Bronchial epithelial cell (primary cell): ENCODE data around the gene APBB2. TPM values are rescaled to one million over a fixed set of nuclear protein-coding genes. Genes with fewer than 3 reads are reported as not detected.

Experiments used
- DNase-seq: peaks from one replicate; pipeline ENCODE4 v3.0.0-alpha.2; 2010; ENCODE audit warnings: low read depth
- FAIRE-seq: peaks from 2 replicates; lab custom pipeline; 2011; peaks lifted over from hg19 to GRCh38; lab: Jason Lieb, UNC
- H3K27me3 ChIP-seq: 2 replicates; pipeline ENCODE4 v1.5.1; 2011; ENCODE audit warnings: low read length; ENCODE audit not compliant: control insufficient read depth, insufficient read depth
- H3K36me3 ChIP-seq: 2 replicates; pipeline ENCODE4 v1.5.1; 2011; ENCODE audit warnings: low read length; ENCODE audit not compliant: control insufficient read depth, insufficient read depth
- H3K4me3 ChIP-seq: 2 replicates; pipeline ENCODE4 v1.5.1; 2011; ENCODE audit warnings: mild to moderate bottlenecking, low read depth, low read length, control low read depth
- CTCF ChIP-seq: IDR thresholded peaks from 2 replicates; pipeline ENCODE4 v1.5.1; 2011; ENCODE audit warnings: mild to moderate bottlenecking, moderate library complexity, low read length, control low read depth, inconsistent platforms; ENCODE audit not compliant: insufficient read depth, severe bottlenecking
- total RNA-seq: library from RNA; depleted of rRNA; stranded (reverse); fragments of >200 nt; gene quantifications from 2 replicates; pipeline ENCODE4 v1.2.1, GENCODE V29; 2014

Gene APBB2
- total RNA-seq, 1 donor from 2014 or later: 39.2 TPM

- FAIRE-seq: no peak
- no peak for TF ChIP-seq CTCF
- H3K36me3 ChIP-seq: no peaks in the 10 kb centered on the region
Observed at GRCh38 chr4:41029098-41029497, 185.2 kb downstream of the APBB2 start.

GRCh38 chr4:41028392-41029076 lies 185.8 kb downstream of the APBB2 start:
- H3K36me3 ChIP-seq: no peaks in the 10 kb centered on the region
- no peak for TF ChIP-seq CTCF
- FAIRE-seq: no peak
- no peak for DNase-seq
- H3K27me3 ChIP-seq: no peaks in the 10 kb centered on the region
- H3K4me3 ChIP-seq: no peak overlapping the region

More at GRCh38 chr4:41029098-41029497, 185.2 kb downstream of the APBB2 start:
- Histone ChIP-seq H3K27me3 (no peaks in the 10 kb centered on the region), H3K4me3 (no peak overlapping the region)
- DNase-seq: no peak

GRCh38 chr4:41026971-41027370 lies 187.4 kb downstream of the APBB2 start:
- FAIRE-seq: no peak
- TF ChIP-seq CTCF: no peak
- no peak overlapping the region for H3K4me3 ChIP-seq

GRCh38 chr4:41025824-41026223 lies 188.5 kb downstream of the APBB2 start:
- TF ChIP-seq CTCF: no peak
- FAIRE-seq (no peak), DNase-seq (no peak)
- H3K36me3 ChIP-seq: no peaks in the 10 kb centered on the region
- no peaks in the 10 kb centered on the region for H3K27me3 ChIP-seq
- H3K4me3 ChIP-seq: no peak overlapping the region

More at GRCh38 chr4:41026971-41027370, 187.4 kb downstream of the APBB2 start:
- no peaks in the 10 kb centered on the region for H3K36me3 ChIP-seq
- DNase-seq: no peak
- no peaks in the 10 kb centered on the region for H3K27me3 ChIP-seq

GRCh38 chr4:41024556-41025491 lies 189.5 kb downstream of the APBB2 start:
- peak; percentile 79 for DNase-seq
- Histone ChIP-seq H3K4me3 (no peak overlapping the region), H3K27me3 (no peaks in the 10 kb centered on the region), H3K36me3 (no peaks in the 10 kb centered on the region)
- TF ChIP-seq CTCF: no peak
- no peak for FAIRE-seq
